Gastroesophageal sphincter (tissue), 4 donors: Measurements from ENCODE around the gene KASH5. TPM values are rescaled to one million over a fixed set of nuclear protein-coding genes. Genes with fewer than 3 reads are reported as not detected.

Source experiments
- ATAC-seq: fragments of 150-250 bp; one replicate; pipeline ENCODE4 v1.9.1; 2016; ENCODE audit warnings: mild to moderate bottlenecking, moderate library complexity
- H3K27ac ChIP-seq, 4 donors: fragments of 200-600 bp; sonication (generic) in 3 of 4; 1 replicate in 3 of 4; 2 replicates in 1 of 4; pipeline ENCODE4 v1.5.1; 2016 to 2019
- H3K27me3 ChIP-seq: fragments of 200-600 bp; sonication (generic); one replicate; pipeline ENCODE4 v1.5.1; 2019
- H3K36me3 ChIP-seq, 2 donors: fragments of 200-600 bp; sonication (generic); one replicate each; pipeline ENCODE4 v1.5.1; 2019; ENCODE audit warnings: control low read depth in 1 of 2
- H3K4me1 ChIP-seq, 3 donors: fragments of 200-600 bp; sonication (generic); 1 replicate in 2 of 3; 2 replicates in 1 of 3; pipeline ENCODE4 v1.5.1; 2016 to 2019; ENCODE audit warnings: control low read depth in 2 of 3
- H3K4me3 ChIP-seq, 2 donors: fragments of 200-600 bp; sonication (generic); one replicate each; pipeline ENCODE4 v1.5.1; 2019; ENCODE audit warnings: mild to moderate bottlenecking in 1 of 2, moderate library complexity in 1 of 2
- H3K9me3 ChIP-seq, 3 donors: fragments of 200-600 bp; sonication (generic); one replicate each; pipeline ENCODE4 v1.5.1; 2017 to 2019; ENCODE audit warnings: control low read depth in 2 of 3
- CTCF ChIP-seq, 4 experiments: fragments of 200-600 bp in 2 of 4; fragments of 450-650 bp in 2 of 4; sonication (generic) in 1 of 4; IDR thresholded peaks; one replicate each; pipeline ENCODE4 v1.5.1; 2017 to 2019; ENCODE audit warnings: antibody characterized with exemption in 4 of 4, mild to moderate bottlenecking in 2 of 4, moderate library complexity in 2 of 4
- EP300 ChIP-seq: sonication (generic); formaldehyde crosslinking; IDR thresholded peaks from one replicate; pipeline ENCODE4 v1.6.1; 2017; ENCODE audit warnings: antibody characterized with exemption, mild to moderate bottlenecking
- POLR2A ChIP-seq, 2 donors: fragments of 450-650 bp; IDR thresholded peaks; one replicate each; pipeline ENCODE4 v1.6.1; 2017; ENCODE audit warnings: antibody characterized with exemption in 2 of 2, mild to moderate bottlenecking in 2 of 2, moderate library complexity in 1 of 2
- POLR2AphosphoS5 ChIP-seq: sonication (generic); formaldehyde crosslinking; IDR thresholded peaks from one replicate; pipeline ENCODE4 v1.6.1; 2017; ENCODE audit warnings: antibody characterized with exemption
- WGBS, 2 donors: methylation state at CpG; one replicate each; pipeline ENCODE4 v1.1.5; 2018; ENCODE audit warnings: low coverage in 1 of 2; 5-methylcytosine and 5-hydroxymethylcytosine counted together
- total RNA-seq, 4 donors: library from RNA; depleted of rRNA; stranded (reverse); fragments of >200 nt; gene quantifications; one replicate each; pipeline ENCODE4 v1.1.0, GENCODE V29; 2016

KASH5 gene
- total RNA-seq, 4 donors from 2014 or later, result not detected

GRCh38 chr19:49383599-49383998, 4.5 kb upstream of the KASH5 start:
- ATAC-seq, result no peak
- peaks cover 0 to 18% (median 2%) of the 10 kb centered on the region in 3 donors for H3K9me3 ChIP-seq
- 0 to 81% methylated on average over 1 of the region's 1 CpG for WGBS, 2 donors

GRCh38 chr19:49389406-49389805, 1.4 kb downstream of the KASH5 start:
- TF ChIP-seq POLR2AphosphoS5, result no peak
- TF ChIP-seq POLR2A (IDR thresholded peaks at IDR 0.05), result no peak
- TF ChIP-seq CTCF (IDR thresholded peaks at IDR 0.05), result no peak
- TF ChIP-seq EP300, result no peak
- Histone ChIP-seq H3K27ac (no peak overlapping the region), H3K4me1 (no peaks in the 10 kb centered on the region), H3K9me3 (no peaks in the 10 kb centered on the region), H3K27me3 (peaks cover 60% of the 10 kb centered on the region), H3K4me3 (no peak overlapping the region), H3K36me3 (no peaks in the 10 kb centered on the region)
- WGBS, 2 donors, result 89% methylated on average over 6 of the region's 20 CpGs; no CpG with 5 or more reads in 1 of the 2 donors
- no peak for ATAC-seq

More at GRCh38 chr19:49383599-49383998, 4.5 kb upstream of the KASH5 start:
- no peaks in the 10 kb centered on the region for H3K4me1 ChIP-seq
- no peak overlapping the region for H3K27ac ChIP-seq
- H3K27me3 ChIP-seq, result peaks cover 34% of the 10 kb centered on the region
- TF ChIP-seq CTCF (IDR thresholded peaks at IDR 0.05) (no peak), POLR2AphosphoS5 (no peak), POLR2A (IDR thresholded peaks at IDR 0.05) (no peak), EP300 (no peak)
- H3K4me3 ChIP-seq, result no peak overlapping the region
- H3K36me3 ChIP-seq, result no peaks in the 10 kb centered on the region

GRCh38 chr19:49390131-49390928, 2.3 kb downstream of the KASH5 start:
- Histone ChIP-seq H3K4me3 (no peak overlapping the region), H3K36me3 (no peaks in the 10 kb centered on the region), H3K4me1 (no peaks in the 10 kb centered on the region), H3K27ac (no peak overlapping the region), H3K27me3 (peaks cover 66% of the 10 kb centered on the region), H3K9me3 (no peaks in the 10 kb centered on the region)
- no peak for ATAC-seq
- 35 to 67% methylated on average over 2 to 3 of the region's 26 CpGs for WGBS, 2 donors
- no peak for TF ChIP-seq CTCF (IDR thresholded peaks at IDR 0.05)
- no peak for TF ChIP-seq POLR2A (IDR thresholded peaks at IDR 0.05)
- TF ChIP-seq EP300, result no peak
- no peak for TF ChIP-seq POLR2AphosphoS5

- 47 to 63% methylated on average over 1 to 9 of the region's 9 CpGs for WGBS, 2 donors
- TF ChIP-seq POLR2AphosphoS5, result no peak
- TF ChIP-seq CTCF (IDR thresholded peaks at IDR 0.05), result no peak
- no peak for TF ChIP-seq EP300
- no peak for TF ChIP-seq POLR2A (IDR thresholded peaks at IDR 0.05)
- no peaks in the 10 kb centered on the region for H3K36me3 ChIP-seq
- ATAC-seq, result no peak
- no peaks in the 10 kb centered on the region for H3K9me3 ChIP-seq
- no peak overlapping the region for H3K4me3 ChIP-seq
- H3K27me3 ChIP-seq, result peaks cover 66% of the 10 kb centered on the region
- H3K27ac ChIP-seq, result no peak overlapping the region
- no peaks in the 10 kb centered on the region for H3K4me1 ChIP-seq
Observed at GRCh38 chr19:49390929-49391359, 2.9 kb downstream of the KASH5 start.
